SK-N-SH treated with all-trans-retinoic acid at 6 μM for 48 hours (cell line): Measurements from ENCODE around the gene ARHGAP30.
"Not testable (repeated sequence)": the region's sequence is repeated elsewhere in the genome, so short reads cannot be mapped to it uniquely, and the experiment has no call there.

Experiments
- ATAC-seq: fragments of 200-7000 bp; cut with Tn5 transposase; 3 replicates; pipeline ENCODE4 v1.9.1; 2020; ENCODE audit warnings: mild to moderate bottlenecking, moderate library complexity
- ARNTL ChIP-seq: fragments of 450-650 bp; formaldehyde crosslinking; IDR thresholded peaks from 2 replicates; pipeline ENCODE4 v1.5.0; 2020; ENCODE audit warnings: low read depth, mild to moderate bottlenecking, moderate library complexity, borderline replicate concordance
- CREB5 ChIP-seq: fragments of 250-450 bp; sonication (Bioruptor Pico); IDR thresholded peaks from 2 replicates; pipeline ENCODE4 v1.5.1; 2020; ENCODE audit warnings: low read depth, mild to moderate bottlenecking, moderate library complexity
- CSDC2 ChIP-seq: fragments of 250-450 bp; sonication (Bioruptor Pico); IDR thresholded peaks from 2 replicates; pipeline ENCODE4 v1.5.0; 2020; ENCODE audit warnings: mild to moderate bottlenecking, moderate library complexity
- CSRNP3 ChIP-seq: fragments of 250-450 bp; sonication (Bioruptor Pico); IDR thresholded peaks from 2 replicates; pipeline ENCODE4 v1.5.1; 2021; ENCODE audit warnings: mild to moderate bottlenecking, moderate library complexity
- ESRRG ChIP-seq: fragments of 250-450 bp; sonication (Bioruptor Pico); IDR thresholded peaks from 2 replicates; pipeline ENCODE4 v1.6.1; 2021; ENCODE audit warnings: mild to moderate bottlenecking
- GLIS3 ChIP-seq: fragments of 250-450 bp; sonication (Bioruptor Pico); IDR thresholded peaks from 2 replicates; pipeline ENCODE4 v1.5.0; 2020; ENCODE audit warnings: mild to moderate bottlenecking, moderate library complexity
- ISL1 ChIP-seq: fragments of 250-450 bp; sonication (Bioruptor Pico); IDR thresholded peaks from 2 replicates; pipeline ENCODE4 v2.1.2; 2022; ENCODE audit warnings: mild to moderate bottlenecking, moderate library complexity
- OSR1 ChIP-seq: fragments of 250-450 bp; sonication (Bioruptor Pico); IDR thresholded peaks from 2 replicates; pipeline ENCODE4 v1.8.0; 2022; ENCODE audit warnings: moderate library complexity, mild to moderate bottlenecking, inconsistent platforms
- PATZ1 ChIP-seq: fragments of 250-450 bp; sonication (Bioruptor Pico); IDR thresholded peaks from 2 replicates; pipeline ENCODE4 v1.8.0; 2020; ENCODE audit warnings: mild to moderate bottlenecking, moderate library complexity, borderline replicate concordance
- POU6F1 ChIP-seq: fragments of 250-450 bp; sonication (Bioruptor Pico); IDR thresholded peaks from 2 replicates; pipeline ENCODE4 v1.8.0; 2021; ENCODE audit warnings: low read depth, mild to moderate bottlenecking, moderate library complexity, borderline replicate concordance
- PPARA ChIP-seq: fragments of 250-450 bp; sonication (Bioruptor Pico); IDR thresholded peaks from 2 replicates; pipeline ENCODE4 v1.5.0; 2020; ENCODE audit warnings: mild to moderate bottlenecking, borderline replicate concordance
- RARB ChIP-seq: fragments of 250-450 bp; sonication (Bioruptor Pico); IDR thresholded peaks from 2 replicates; pipeline ENCODE4 v1.8.0; 2021; ENCODE audit warnings: mild to moderate bottlenecking, moderate library complexity
- SNAI2 ChIP-seq: fragments of 250-450 bp; sonication (Bioruptor Pico); IDR thresholded peaks from 2 replicates; pipeline ENCODE4 v1.5.0; 2020; ENCODE audit warnings: mild to moderate bottlenecking, moderate library complexity
- TCF4 ChIP-seq: fragments of 250-450 bp; sonication (Bioruptor Pico); IDR thresholded peaks from 2 replicates; pipeline ENCODE4 v1.8.0; 2021; ENCODE audit warnings: mild to moderate bottlenecking, moderate library complexity, borderline replicate concordance
- TOX ChIP-seq: fragments of 250-450 bp; sonication (Bioruptor Pico); IDR thresholded peaks from 2 replicates; pipeline ENCODE4 v1.8.0; 2021; ENCODE audit warnings: mild to moderate bottlenecking, moderate library complexity, borderline replicate concordance
- ZC3H10 ChIP-seq: fragments of 250-450 bp; sonication (Bioruptor Pico); IDR thresholded peaks from 2 replicates; pipeline ENCODE4 v1.5.1; 2021; ENCODE audit warnings: mild to moderate bottlenecking, moderate library complexity
- ZFP3 ChIP-seq: fragments of 250-450 bp; sonication (Bioruptor Pico); IDR thresholded peaks from 2 replicates; pipeline ENCODE4 v1.5.0; 2020; ENCODE audit warnings: mild to moderate bottlenecking, moderate library complexity
- ZFP30 ChIP-seq: fragments of 450-650 bp; formaldehyde crosslinking; IDR thresholded peaks from 2 replicates; pipeline ENCODE4 v1.5.0; 2022; ENCODE audit warnings: mild to moderate bottlenecking, moderate library complexity
- ZNF565 ChIP-seq: fragments of 450-650 bp; formaldehyde crosslinking; conservative IDR thresholded peaks from 2 replicates; pipeline ENCODE4 v1.5.0; 2020; ENCODE audit warnings: low read depth, mild to moderate bottlenecking, moderate library complexity
- ZNF70 ChIP-seq: fragments of 450-650 bp; formaldehyde crosslinking; IDR thresholded peaks from 2 replicates; pipeline ENCODE4 v1.5.0; 2020; ENCODE audit warnings: mild to moderate bottlenecking, moderate library complexity
- ZNF8 ChIP-seq: fragments of 450-650 bp; formaldehyde crosslinking; IDR thresholded peaks from 2 replicates; pipeline ENCODE4 v1.5.0; 2020; ENCODE audit warnings: mild to moderate bottlenecking, moderate library complexity

ARHGAP30 gene

GRCh38 chr1:161026954-161027353 is 42.7 kb downstream of the ARHGAP30 start:
- ATAC-seq = not testable (repeated sequence)

- not testable (repeated sequence) for ATAC-seq
Measured at GRCh38 chr1:161022432-161022831, 47.3 kb downstream of the ARHGAP30 start.

- TF ChIP-seq RARB (no peak), PPARA (no peak), SNAI2 (CRISPR knock-in tag) (no peak), ESRRG (CRISPR knock-in tag) (no peak)
- no peak for ATAC-seq
Measured at GRCh38 chr1:161021970-161022353, 47.7 kb downstream of the ARHGAP30 start.

DNA sequence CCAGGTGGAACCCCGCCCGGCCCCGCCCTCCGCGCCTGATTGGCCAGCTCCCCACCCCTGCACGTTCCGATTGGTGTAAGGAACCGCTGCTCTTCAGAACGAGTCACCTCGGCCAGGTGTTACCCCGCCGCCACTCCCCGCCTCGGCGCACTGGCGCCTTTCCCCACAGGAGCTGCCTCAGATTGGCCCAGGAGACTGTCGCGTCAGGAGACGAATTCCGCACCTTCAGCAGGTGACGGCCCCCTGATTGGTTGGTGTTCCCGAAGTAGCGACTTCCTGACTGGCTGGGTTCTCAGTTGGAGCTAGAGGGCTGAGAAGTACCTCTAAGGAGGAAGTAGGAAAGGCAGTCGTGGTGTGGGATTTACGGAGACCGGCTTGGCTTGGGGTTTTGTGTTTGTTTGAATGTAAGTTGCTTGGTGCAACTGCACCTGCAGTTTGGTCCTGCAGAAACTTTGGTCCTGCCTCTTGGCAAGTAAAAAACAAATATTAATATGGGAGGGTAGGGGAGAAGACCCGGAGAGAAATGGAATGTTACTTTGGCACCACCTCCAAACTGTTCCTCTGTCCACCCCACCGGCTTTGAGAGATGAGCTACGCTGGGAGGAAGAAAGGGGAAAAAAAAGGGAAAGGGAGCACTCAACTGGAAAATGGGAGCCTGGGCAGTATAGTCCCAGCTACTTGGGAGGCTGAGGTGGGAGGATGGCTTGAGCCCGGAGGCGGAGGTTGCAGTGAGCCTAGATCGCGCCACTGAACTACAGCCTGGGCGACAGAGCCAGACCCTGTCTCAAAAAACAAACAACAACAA is 48.3 kb downstream of the ARHGAP30 start:
- TF ChIP-seq CREB5 (CRISPR knock-in tag) (no peak), POU6F1 (CRISPR knock-in tag) (no peak), ESRRG (CRISPR knock-in tag) (no peak), OSR1 (CRISPR knock-in tag) (no peak), ZNF70 (CRISPR knock-in tag) (no peak), ZC3H10 (CRISPR knock-in tag) (no peak), TOX (CRISPR knock-in tag) (no peak), GLIS3 (CRISPR knock-in tag) (no peak), ZFP3 (CRISPR knock-in tag) (no peak)
- ATAC-seq = peak; percentile 71

- ATAC-seq = peak; percentile 17; the same call in 2 of the 3 replicates
- TF ChIP-seq CSDC2 (no peak), GLIS3 (CRISPR knock-in tag) (no peak), PPARA (no peak), PATZ1 (CRISPR knock-in tag) (no peak), ZC3H10 (CRISPR knock-in tag) (no peak), TCF4 (CRISPR knock-in tag) (no peak)
Measured at GRCh38 chr1:161020509-161021164, 49.1 kb downstream of the ARHGAP30 start, which contains the start of gene F11R. Gene F11R (minus strand): TSS chr1:161021152. CDS start chr1:161021073, 79 bp downstream.

DNA sequence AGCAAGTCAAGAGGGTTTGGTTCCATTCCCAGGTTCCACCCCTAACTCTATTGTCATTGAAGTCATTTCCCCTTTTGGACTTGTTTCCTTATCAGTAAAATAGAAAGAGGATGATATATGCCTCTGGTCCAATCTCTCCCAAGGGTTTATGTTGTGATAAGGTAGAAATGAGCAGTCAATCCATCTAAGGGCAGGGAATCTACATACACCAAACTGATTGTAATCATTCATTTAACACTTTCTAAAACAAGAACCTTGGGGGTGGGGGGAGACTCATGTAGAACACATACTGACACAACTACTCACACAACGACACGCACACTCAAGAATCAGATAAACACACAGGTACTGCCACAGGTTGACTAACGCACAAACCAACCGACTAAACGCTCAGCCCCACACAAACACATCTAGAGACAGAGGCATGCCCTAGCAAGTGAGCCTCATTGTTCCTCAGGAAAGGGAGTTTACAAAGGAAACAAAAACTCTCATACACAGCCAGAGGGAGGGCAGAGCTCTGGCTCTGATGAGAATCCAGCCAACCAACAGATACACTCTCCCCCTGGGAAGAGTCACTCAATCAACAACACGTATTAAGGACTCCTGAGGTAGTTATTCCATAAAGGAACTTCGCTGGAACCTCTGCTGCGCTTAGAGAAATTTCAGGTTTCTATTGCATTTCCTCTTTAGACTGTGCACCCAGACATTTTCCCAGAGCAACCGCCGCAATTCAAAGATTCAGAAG is 49.8 kb downstream of the ARHGAP30 start:
- ATAC-seq = no peak
- TF ChIP-seq ARNTL (CRISPR knock-in tag) (no peak), PATZ1 (CRISPR knock-in tag) (no peak), RARB (no peak), TOX (CRISPR knock-in tag) (no peak), ZNF565 (no peak), ZFP30 (CRISPR knock-in tag) (no peak), OSR1 (CRISPR knock-in tag) (no peak), ZNF8 (no peak), ISL1 (CRISPR knock-in tag) (no peak), SNAI2 (CRISPR knock-in tag) (no peak), CSRNP3 (CRISPR knock-in tag) (no peak)
